IPS DF 4.7 (cell line): Measurements from ENCODE around the gene KRTAP10-9.

Experiments used
- DNase-seq: peaks from one replicate; pipeline ENCODE4 v3.0.0-alpha.2; 2013; ENCODE audit warnings: low spot score; ENCODE audit errors: extremely low read depth

Gene KRTAP10-9

DNA sequence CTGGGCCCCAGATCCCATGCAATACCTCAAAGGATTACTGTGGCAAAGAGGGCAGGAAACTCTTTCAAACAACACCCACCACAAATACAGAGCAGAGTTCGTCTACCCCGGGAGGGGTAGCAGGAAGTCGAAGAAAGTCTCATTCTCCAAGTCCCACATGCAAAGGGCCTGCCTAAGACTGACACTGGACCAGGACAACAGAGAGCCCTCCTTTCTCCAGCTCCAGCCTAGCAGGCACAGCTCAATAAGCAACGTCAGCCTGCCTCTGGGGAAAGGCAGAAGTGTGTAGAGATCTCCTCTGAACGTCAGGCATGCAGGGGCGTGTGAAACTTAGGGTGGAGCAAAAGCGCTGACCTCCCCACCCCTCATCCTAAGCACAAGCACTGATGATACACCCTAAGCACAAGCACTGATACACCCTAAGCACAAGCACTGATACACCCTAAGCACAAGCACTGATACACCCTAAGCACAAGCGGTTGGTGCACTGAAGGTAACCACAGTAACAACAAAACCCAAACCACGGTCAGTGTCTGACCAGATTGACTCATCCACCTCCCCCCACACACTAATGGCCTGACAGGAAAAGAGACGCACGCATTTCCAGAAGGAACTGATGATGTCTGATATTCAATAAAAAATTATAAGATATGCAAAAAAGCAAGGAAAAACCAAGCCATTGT lies 32.2 kb downstream of the KRTAP10-9 start:
- DNase-seq = no peak

DNA sequence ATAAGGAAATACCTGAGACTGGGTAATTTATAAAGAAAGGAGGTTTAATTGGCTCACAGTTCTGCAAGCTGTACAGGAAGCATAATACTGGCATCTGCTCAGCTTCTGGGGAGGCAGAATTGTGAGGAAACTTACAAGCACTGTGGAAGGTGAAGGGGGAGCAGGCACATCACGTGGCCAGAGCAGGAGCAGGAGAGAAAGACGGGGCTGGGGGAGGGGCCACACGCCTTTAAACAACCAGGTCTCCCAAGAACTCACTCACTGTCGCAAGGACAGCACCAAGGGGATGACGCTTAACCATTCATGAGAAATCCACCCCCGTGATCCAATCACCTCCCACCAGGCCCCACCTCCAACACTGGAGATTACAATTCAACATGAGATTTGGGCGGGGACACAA lies 34.7 kb downstream of the KRTAP10-9 start:
- peak; percentile 11 for DNase-seq

- no peak for DNase-seq
Measured at GRCh38 chr21:44664691-44665090, 37.8 kb downstream of the KRTAP10-9 start.

GRCh38 chr21:44666401-44667320 lies 39.8 kb downstream of the KRTAP10-9 start, which contains the start of gene KRTAP12-2:
Gene KRTAP12-2 (minus strand): TSS chr21:44666927. CDS start chr21:44666886, 41 bp downstream.
- DNase-seq = no peak

- DNase-seq = no peak
Measured at GRCh38 chr21:44667612-44668011, 40.7 kb downstream of the KRTAP10-9 start.

DNA sequence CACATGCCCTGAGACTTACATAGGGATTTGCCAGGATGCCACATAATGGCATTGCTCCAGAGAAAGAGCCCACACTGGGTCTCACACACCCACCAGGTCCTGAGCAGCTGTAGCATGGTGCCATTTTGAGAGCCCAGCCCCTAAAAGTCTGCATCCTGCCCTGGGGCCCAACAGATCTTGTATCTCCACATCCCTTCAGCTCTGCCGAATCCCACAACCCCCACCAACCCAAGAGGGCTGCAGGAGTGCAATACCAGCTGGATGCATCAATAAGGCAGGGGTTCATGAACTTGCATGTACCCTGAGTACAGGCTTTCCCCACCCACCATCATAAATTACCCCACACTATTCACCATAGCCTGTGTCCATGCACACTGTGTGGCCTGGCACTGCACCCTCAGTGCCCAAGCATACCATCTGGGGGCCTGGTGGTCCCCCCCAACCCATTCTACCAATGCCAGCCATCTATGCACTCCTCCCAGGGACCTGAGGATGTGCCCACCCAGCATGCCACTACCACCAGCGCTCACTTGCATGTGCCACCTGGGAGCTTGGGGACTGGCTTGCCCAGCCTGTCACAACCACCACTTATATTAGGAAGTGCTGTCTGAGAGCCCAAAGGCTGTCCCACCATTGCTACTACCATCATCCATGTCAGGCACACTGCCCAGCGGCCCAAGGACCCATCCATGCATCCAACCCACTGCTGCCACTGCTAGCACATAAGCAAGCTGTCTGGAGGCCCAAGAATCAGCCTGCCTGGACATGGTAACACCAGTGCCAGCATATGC lies 43.9 kb downstream of the KRTAP10-9 start:
- no peak for DNase-seq

DNA sequence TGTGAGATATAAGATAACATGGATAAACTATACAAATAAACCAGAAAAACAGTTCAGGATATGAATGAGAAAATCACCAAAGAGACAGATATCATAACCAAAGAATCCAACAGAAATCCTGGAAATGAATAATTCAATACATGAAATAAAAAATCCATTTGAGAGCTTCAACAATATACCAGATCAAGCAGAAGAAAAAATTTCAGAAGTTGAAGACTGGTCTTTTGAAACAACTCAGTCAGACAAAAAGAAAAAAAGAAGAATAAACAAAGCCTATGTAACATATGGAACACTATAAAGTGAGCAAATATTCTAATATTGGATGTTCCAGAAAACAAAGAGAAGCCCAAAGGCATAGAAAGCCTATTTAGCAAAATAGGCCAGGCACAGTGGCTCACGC lies 45.0 kb downstream of the KRTAP10-9 start:
- DNase-seq = no peak

GRCh38 chr21:44677881-44678280 lies 51.0 kb downstream of the KRTAP10-9 start:
- no peak for DNase-seq
